PFSK-1 (cell line): ENCODE data around the gene HAS3.

Experiments used
- FOXP2 ChIP-seq: optimal IDR thresholded peaks from 2 replicates; pipeline ENCODE3; 2011; ENCODE audit warnings: borderline replicate concordance, control low read depth, inconsistent platforms; ENCODE audit not compliant: insufficient read depth; ENCODE audit errors: extremely low read length, extremely low read depth
- POLR2AphosphoS5 ChIP-seq: IDR thresholded peaks from 2 replicates; pipeline ENCODE4 v1.6.1; 2012; ENCODE audit warnings: low read depth, mild to moderate bottlenecking, control low read depth, low read length, moderate library complexity
- REST ChIP-seq, 2 experiments: IDR thresholded peaks; 2 replicates each; pipeline versions ENCODE4 v1.6.1 to v1.8.0; 2011 to 2012; ENCODE audit warnings: low read depth in 2 of 2, low read length in 2 of 2, control low read depth in 1 of 2, inconsistent platforms in 1 of 2, mild to moderate bottlenecking in 1 of 2, moderate library complexity in 1 of 2; ENCODE audit not compliant: insufficient read depth in 1 of 2
- SIN3A ChIP-seq: IDR thresholded peaks from 2 replicates; pipeline ENCODE4 v1.6.1; 2012; ENCODE audit warnings: mild to moderate bottlenecking, low read length, moderate library complexity, borderline replicate concordance; ENCODE audit not compliant: insufficient read depth
- TAF1 ChIP-seq: IDR thresholded peaks from 2 replicates; pipeline ENCODE4 v1.6.1; 2012; ENCODE audit warnings: low read length, control low read depth, borderline replicate concordance; ENCODE audit not compliant: insufficient read depth

Gene HAS3

GRCh38 chr16:69113216-69113615 is 7.8 kb downstream of the HAS3 start:
- no peak for TF ChIP-seq SIN3A
- no peak for TF ChIP-seq FOXP2

GRCh38 chr16:69114346-69114975 is 9.0 kb downstream of the HAS3 start:
- no peak for TF ChIP-seq SIN3A
- no peak for TF ChIP-seq POLR2AphosphoS5
- TF ChIP-seq FOXP2: no peak
- no peak for TF ChIP-seq REST (IDR thresholded peaks at IDR 0.05; ENCODE audit: insufficient read depth in 1 of 2, low read depth in 2 of 2, low read length in 2 of 2)
- TF ChIP-seq TAF1: no peak

- no peak for TF ChIP-seq POLR2AphosphoS5
- no peak for TF ChIP-seq TAF1
- no peak for TF ChIP-seq REST (IDR thresholded peaks at IDR 0.05; ENCODE audit: insufficient read depth in 1 of 2, low read depth in 2 of 2, low read length in 2 of 2)
- no peak for TF ChIP-seq SIN3A
- no peak for TF ChIP-seq FOXP2
Measured at GRCh38 chr16:69114976-69115355, 9.5 kb downstream of the HAS3 start.

GRCh38 chr16:69115361-69115760 is 9.9 kb downstream of the HAS3 start:
- TF ChIP-seq TAF1: no peak
- no peak for TF ChIP-seq FOXP2
- TF ChIP-seq SIN3A: no peak
- TF ChIP-seq REST (IDR thresholded peaks at IDR 0.05; ENCODE audit: insufficient read depth in 1 of 2, low read depth in 2 of 2, low read length in 2 of 2): no peak
- TF ChIP-seq POLR2AphosphoS5: no peak

- TF ChIP-seq FOXP2 (no peak), SIN3A (no peak)
Measured at GRCh38 chr16:69115837-69116236, 10.4 kb downstream of the HAS3 start.

- TF ChIP-seq REST (IDR thresholded peaks at IDR 0.05; ENCODE audit: insufficient read depth in 1 of 2, low read depth in 2 of 2, low read length in 2 of 2) (no peak), FOXP2 (no peak), POLR2AphosphoS5 (no peak), TAF1 (no peak), SIN3A (no peak)
Measured at GRCh38 chr16:69116256-69116875, 10.9 kb downstream of the HAS3 start.
